Small intestine (tissue), 16 donors: ENCODE data around the gene SLC20A1. TPM values are rescaled to one million over a fixed set of nuclear protein-coding genes. Genes with fewer than 3 reads are reported as not detected.
A peak's percentile ranks its signal among the peaks of the same experiment; 100 is the strongest.

Source experiments
- DNase-seq, 2 donors: peaks; one replicate each; pipeline versions ENCODE4 v3.0.0 to v3.0.0-alpha.2; 2013
- FAIRE-seq: peaks from 2 replicates; lab custom pipeline; 2012; peaks lifted over from hg19 to GRCh38; lab: Jason Lieb, UNC
- H3K27ac ChIP-seq, 3 donors: one replicate each; pipeline ENCODE4 v1.5.1; 2013; ENCODE audit warnings: low read length in 2 of 3, mild to moderate bottlenecking in 2 of 3, control low read depth in 1 of 3, inconsistent platforms in 1 of 3, low read depth in 1 of 3, moderate library complexity in 1 of 3
- H3K27me3 ChIP-seq, 3 donors: one replicate each; pipeline ENCODE4 v1.6.1; 2013; ENCODE audit warnings: low read length in 3 of 3, inconsistent platforms in 1 of 3; ENCODE audit not compliant: control insufficient read depth in 3 of 3, insufficient read depth in 3 of 3
- H3K36me3 ChIP-seq, 3 donors: one replicate each; pipeline ENCODE4 v1.6.1; 2013; ENCODE audit warnings: low read length in 3 of 3, inconsistent platforms in 1 of 3, low read depth in 1 of 3, mild to moderate bottlenecking in 1 of 3, moderate library complexity in 1 of 3; ENCODE audit not compliant: control insufficient read depth in 3 of 3, insufficient read depth in 2 of 3
- H3K4me1 ChIP-seq, 3 donors: one replicate each; pipeline ENCODE4 v1.6.1; 2013; ENCODE audit warnings: low read length in 2 of 3, inconsistent platforms in 1 of 3, low read depth in 1 of 3, mild to moderate bottlenecking in 1 of 3, moderate library complexity in 1 of 3; ENCODE audit not compliant: control insufficient read depth in 3 of 3, insufficient read depth in 2 of 3
- H3K4me3 ChIP-seq, 3 donors: one replicate each; pipeline ENCODE4 v1.5.1; 2013; ENCODE audit warnings: low read length in 3 of 3, control low read depth in 1 of 3, inconsistent platforms in 1 of 3, low read depth in 1 of 3, mild to moderate bottlenecking in 1 of 3, moderate library complexity in 1 of 3
- H3K9me3 ChIP-seq, 2 donors: one replicate each; pipeline ENCODE4 v1.6.1; 2013; ENCODE audit warnings: low read depth in 1 of 2, low read length in 1 of 2; ENCODE audit not compliant: control insufficient read depth in 2 of 2, insufficient read depth in 1 of 2
- WGBS, 3 donors: extraction: QIAGEN DNeasy Blood & Tissue Kit; methylation state at CpG; one replicate each; pipeline ENCODE4 v1.1.7; 2013; 5-methylcytosine and 5-hydroxymethylcytosine counted together
- long read RNA-seq, 10 donors: transcript quantifications; one replicate each; lab custom pipeline, GENCODE V29; 2026
- polyA plus RNA-seq, 4 donors: library from polyadenylated mRNA; stranded (reverse) in 3 of 4; unstranded in 1 of 4; fragments of 200-250 nt in 3 of 4; fragments of 120-200 nt in 1 of 4; gene quantifications; one replicate each; pipeline versions ENCODE4 v1.2.1 to v1.2.3, GENCODE V29; 2013
- donor health status: healthy with polysubstance abuse.
- donor health status: control.
- donor health status: control.
- donor health status: Bipolar disorder and iron deficiency.
- donor health status: healthy.

The SLC20A1 gene
- polyA plus RNA-seq, result 10 to 100 TPM; 14.8 to 32.4 (median 25.7) TPM
- long read RNA-seq, donor 1, result 0 reads
- long read RNA-seq, donor 2, partial matches to known transcripts, result 19 of 19 reads
- long read RNA-seq, donor 2, other reads (novel, unspliced or antisense), result 0 of 19 reads
- long read RNA-seq, donor 3, partial matches to known transcripts, result 55 of 55 reads
- long read RNA-seq, donor 3, other reads (novel, unspliced or antisense), result 0 of 55 reads
- long read RNA-seq, donor 4, result 0 reads
- long read RNA-seq, donor 5, result 0 reads
- long read RNA-seq, donor 6, partial matches to known transcripts, result 69 of 73 reads
- long read RNA-seq, donor 6, other reads (novel, unspliced or antisense), result 0 of 73 reads
- long read RNA-seq, donor 7, result 0 reads
- long read RNA-seq, donor 8, partial matches to known transcripts, result 6 of 6 reads
- long read RNA-seq, donor 8, other reads (novel, unspliced or antisense), result 0 of 6 reads
- long read RNA-seq, donor 9, result 0 reads
- long read RNA-seq, donor 10, partial matches to known transcripts, result 37 of 41 reads
- long read RNA-seq, donor 10, other reads (novel, unspliced or antisense), result 0 of 41 reads

DNA sequence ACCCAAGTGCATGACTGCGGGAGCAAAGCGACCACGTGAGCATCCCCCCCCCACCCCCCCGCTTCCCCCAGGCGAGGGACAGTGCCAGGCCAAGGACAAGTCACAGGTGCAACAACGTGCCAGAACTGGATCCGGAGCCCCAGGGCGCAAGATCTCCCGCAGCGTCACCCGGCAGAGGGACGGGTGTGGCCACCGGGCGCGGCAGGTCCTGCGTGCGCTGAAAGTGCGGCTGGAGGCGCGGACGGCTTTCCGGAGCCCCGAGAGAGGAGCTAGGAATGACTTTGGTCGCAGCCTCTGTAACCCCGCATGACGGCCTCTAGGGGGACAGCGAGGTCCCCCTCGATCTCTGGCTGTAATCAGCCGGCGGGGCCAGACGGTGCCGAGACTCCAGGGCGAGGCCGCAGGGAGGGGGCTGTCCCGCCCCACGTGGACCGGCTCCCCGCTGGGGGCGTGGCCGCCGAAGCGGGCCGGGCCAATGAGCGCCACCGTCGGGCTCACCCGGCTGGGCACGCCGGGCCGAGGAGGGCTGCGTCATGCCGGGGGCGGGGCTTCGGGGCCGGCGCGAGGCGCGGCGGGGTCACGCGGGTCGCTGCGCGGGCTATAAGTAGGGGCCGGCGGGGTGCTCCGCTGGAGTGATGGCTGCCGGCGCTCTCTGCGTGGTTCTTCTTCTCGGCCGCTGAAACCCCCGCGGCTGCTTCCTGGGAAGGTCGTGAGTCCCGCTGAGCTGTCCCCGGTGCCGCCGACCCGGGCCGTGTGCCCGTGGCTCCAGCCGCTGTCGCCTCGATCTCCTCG lies at the start of gene SLC20A1:
SLC20A1 (plus strand) TSS at position 630 of the 792 bp plus-strand sequence. CDS start 890 bp downstream, outside the sequence.
- H3K4me1 ChIP-seq, result peaks cover 0 to 31% (median 18%) of the 10 kb centered on the region in 3 donors
- DNase-seq (peak; percentile 95 to 98), FAIRE-seq (no peak)
- H3K4me3 ChIP-seq, result peak within 1 kb of the TSS; percentile 84 to 92 (median 90)
- no peaks in the 10 kb centered on the region for H3K9me3 ChIP-seq
- WGBS, 3 donors, result 0 to 1% (median 1%) methylated on average over 57 to 87 of the region's 87 CpGs
- H3K27ac ChIP-seq, result peak within 1 kb of the TSS; percentile 98 to 99 (median 99)
- no peaks in the 10 kb centered on the region for H3K27me3 ChIP-seq
- H3K36me3 ChIP-seq, result peaks cover 2 to 8% (median 8%) of the 10 kb centered on the region in 3 donors

- FAIRE-seq (no peak), DNase-seq (no peak)
- Histone ChIP-seq H3K4me3 (no peak overlapping the region), H3K9me3 (peaks cover 0 to 2% of the 10 kb centered on the region in 2 donors), H3K4me1 (peaks cover 0 to 2% (median 0%) of the 10 kb centered on the region in 3 donors), H3K27me3 (no peaks in the 10 kb centered on the region), H3K27ac (no peak overlapping the region), H3K36me3 (no peaks in the 10 kb centered on the region)
- WGBS, 3 donors, result 96 to 97% (median 96%) methylated on average over 10 of the region's 10 CpGs
These were observed 48.0 kb upstream of the SLC20A1 start for GRCh38 chr2:112597537-112598322.

DNA sequence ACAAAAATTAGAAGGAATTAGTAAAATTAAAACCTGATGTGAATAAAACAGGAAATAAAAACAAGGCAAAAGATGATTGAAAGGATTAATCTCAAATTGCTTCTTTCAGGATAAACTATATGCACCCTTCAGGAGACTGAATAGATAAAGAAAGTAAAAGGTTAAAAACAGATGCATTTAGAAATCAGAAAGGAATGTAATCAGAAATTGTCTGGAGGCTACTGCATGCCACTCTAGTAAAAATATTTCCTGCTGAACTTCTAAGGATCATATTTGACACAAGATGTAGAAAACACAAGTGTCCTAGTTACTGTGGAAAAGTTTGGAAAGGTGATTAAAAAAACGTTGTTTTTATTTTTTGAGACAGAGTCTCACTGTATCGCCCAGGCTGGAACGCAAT lies 45.1 kb upstream of the SLC20A1 start:
- Histone ChIP-seq H3K4me1 (peaks cover 0 to 2% (median 0%) of the 10 kb centered on the region in 3 donors), H3K36me3 (no peaks in the 10 kb centered on the region), H3K27me3 (no peaks in the 10 kb centered on the region), H3K27ac (no peak overlapping the region), H3K4me3 (no peak overlapping the region), H3K9me3 (peaks cover 0 to 2% of the 10 kb centered on the region in 2 donors)
- no peak for DNase-seq
- WGBS, 3 donors, result 83 to 86% (median 86%) methylated on average over 3 of the region's 3 CpGs
- no peak for FAIRE-seq

DNA sequence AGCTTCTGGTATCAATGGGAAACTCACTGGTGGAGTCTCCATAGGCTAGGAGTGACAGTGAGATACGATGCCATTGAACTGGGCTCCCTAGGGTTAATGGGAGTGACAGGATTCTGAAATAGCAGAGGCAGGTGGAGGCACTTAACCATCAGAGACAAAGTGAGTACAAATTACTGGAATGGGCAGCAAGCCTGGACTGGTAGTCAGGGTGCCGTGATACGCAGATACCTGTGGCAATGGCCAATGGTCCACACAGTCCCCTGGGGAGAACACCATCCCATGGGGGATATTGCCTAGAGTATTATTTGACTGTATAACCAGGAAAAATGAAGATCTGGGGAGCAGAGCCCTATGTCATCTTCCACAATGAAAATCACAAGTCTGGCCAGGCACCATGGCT lies 44.0 kb upstream of the SLC20A1 start:
- FAIRE-seq, result no peak

DNA sequence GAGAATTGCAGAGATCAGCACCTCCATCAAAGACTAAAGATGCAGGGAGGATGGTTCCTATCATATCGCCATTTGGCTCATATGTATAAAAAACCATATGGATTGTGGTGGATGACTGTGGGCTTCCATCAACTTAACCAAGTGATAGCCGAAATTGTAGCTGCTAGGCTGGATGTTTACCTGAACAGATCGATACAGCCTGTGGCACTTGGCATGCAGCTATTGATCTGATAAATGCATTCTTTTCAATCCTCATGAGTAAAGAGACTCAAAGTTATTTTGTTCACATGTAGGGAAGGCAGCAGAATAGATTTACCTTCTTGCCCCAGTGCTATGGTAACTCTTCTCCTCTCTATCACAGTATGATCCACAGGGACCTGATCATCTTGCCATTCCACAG lies 42.8 kb upstream of the SLC20A1 start:
- 84 to 93% (median 92%) methylated on average over 3 of the region's 3 CpGs for WGBS, 3 donors
- H3K36me3 ChIP-seq, result no peaks in the 10 kb centered on the region
- no peak overlapping the region for H3K27ac ChIP-seq
- no peak overlapping the region for H3K4me3 ChIP-seq
- no peak for DNase-seq
- FAIRE-seq, result no peak
- peaks cover 0 to 3% (median 2%) of the 10 kb centered on the region in 3 donors for H3K4me1 ChIP-seq
- H3K27me3 ChIP-seq, result no peaks in the 10 kb centered on the region
- peaks cover 0 to 3% of the 10 kb centered on the region in 2 donors for H3K9me3 ChIP-seq

More for the DNA sequence above, 44.0 kb upstream of the SLC20A1 start:
- Histone ChIP-seq H3K27me3 (no peaks in the 10 kb centered on the region), H3K27ac (no peak overlapping the region), H3K36me3 (no peaks in the 10 kb centered on the region), H3K4me1 (peaks cover 0 to 3% (median 2%) of the 10 kb centered on the region in 3 donors), H3K4me3 (no peak overlapping the region), H3K9me3 (peaks cover 0 to 2% of the 10 kb centered on the region in 2 donors)
- no peak for DNase-seq
- WGBS, 3 donors, result 93 to 100% (median 96%) methylated on average over 3 of the region's 3 CpGs

GRCh38 chr2:112603731-112604130 lies 42.0 kb upstream of the SLC20A1 start:
- H3K27ac ChIP-seq, result no peak overlapping the region
- DNase-seq (no peak), FAIRE-seq (no peak)

DNA sequence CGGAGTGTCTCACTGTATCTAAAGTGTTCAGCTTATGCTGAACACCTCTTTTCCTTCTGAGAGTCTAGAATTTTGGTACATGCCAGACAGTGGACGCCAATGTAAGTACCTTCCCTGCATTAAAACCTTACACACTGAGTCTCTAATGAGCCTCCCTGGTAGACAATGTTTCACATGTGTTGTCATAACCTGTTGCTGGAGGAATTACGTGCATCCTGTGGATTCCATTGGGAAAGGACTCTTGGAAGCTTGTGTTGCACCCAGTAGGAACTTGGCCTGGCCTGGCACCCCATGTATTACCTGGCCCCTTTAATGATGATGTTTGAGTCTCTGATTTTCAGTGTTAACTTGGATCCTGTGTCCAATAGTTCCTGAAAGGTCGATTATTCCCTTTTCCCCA lies 40.8 kb upstream of the SLC20A1 start:
- Histone ChIP-seq H3K36me3 (no peaks in the 10 kb centered on the region), H3K27ac (no peak overlapping the region), H3K4me3 (no peak overlapping the region), H3K27me3 (no peaks in the 10 kb centered on the region), H3K4me1 (peaks cover 0 to 3% (median 2%) of the 10 kb centered on the region in 3 donors), H3K9me3 (peaks cover 0 to 3% of the 10 kb centered on the region in 2 donors)
- no peak for FAIRE-seq
- DNase-seq, result no peak
- 63 to 85% (median 83%) methylated on average over 4 of the region's 4 CpGs for WGBS, 3 donors

More at GRCh38 chr2:112603731-112604130, 42.0 kb upstream of the SLC20A1 start:
- Histone ChIP-seq H3K4me1 (peaks cover 0 to 3% (median 2%) of the 10 kb centered on the region in 3 donors), H3K4me3 (no peak overlapping the region), H3K27me3 (no peaks in the 10 kb centered on the region), H3K36me3 (no peaks in the 10 kb centered on the region), H3K9me3 (peaks cover 0 to 3% of the 10 kb centered on the region in 2 donors)
- WGBS, 3 donors, result 67 to 86% (median 83%) methylated on average over 2 of the region's 2 CpGs
